GM23248 (cell line): Measurements from ENCODE around the gene SLC4A11.

Experiments
- EZH2 ChIP-seq: fragments of 200-600 bp; sonication (generic); IDR thresholded peaks from 2 replicates; pipeline ENCODE4 v1.6.1; 2018; ENCODE audit warnings: antibody characterized with exemption, mild to moderate bottlenecking; ENCODE audit not compliant: insufficient read depth, poor library complexity, severe bottlenecking
- EZH2phosphoT487 ChIP-seq: fragments of 200-600 bp; sonication (generic); IDR thresholded peaks from 2 replicates; pipeline ENCODE4 v1.6.1; 2018; ENCODE audit warnings: antibody characterized with exemption, moderate library complexity, mild to moderate bottlenecking, low read depth; ENCODE audit not compliant: insufficient read depth

GRCh38 chr20:3223994-3224680 lies 14.9 kb downstream of the SLC4A11 start:
- TF ChIP-seq EZH2 (no peak), EZH2phosphoT487 (no peak)
